Renal cortical epithelial cell (primary cell): ENCODE results near the gene HAUS3. TPM values are rescaled to one million over a fixed set of nuclear protein-coding genes. Genes with fewer than 3 reads are reported as not detected.
"Not testable (repeated sequence)": the region's sequence is repeated elsewhere in the genome, so short reads cannot be mapped to it uniquely, and the experiment has no call there.

Source experiments
- DNase-seq: peaks from one replicate; pipeline ENCODE4 v3.0.0-alpha.2; 2011; ENCODE audit warnings: low read depth
- total RNA-seq: library from RNA; depleted of rRNA; stranded (reverse); fragments of >200 nt; gene quantifications from 2 replicates; pipeline ENCODE4 v1.2.3, GENCODE V29; 2014

HAUS3 gene
- total RNA-seq, 1 donor from 2014 or later: 12.6 TPM

- DNase-seq: no peak
Measured at GRCh38 chr4:2275546-2276251, 33.8 kb upstream of the HAUS3 start.

GRCh38 chr4:2275044-2275397 is 33.1 kb upstream of the HAUS3 start:
- DNase-seq: not testable (repeated sequence)

- no peak for DNase-seq
Measured at GRCh38 chr4:2274320-2275043, 32.6 kb upstream of the HAUS3 start.

- no peak for DNase-seq
Measured at GRCh38 chr4:2273657-2274319, 31.9 kb upstream of the HAUS3 start.

- DNase-seq: no peak
Measured at GRCh38 chr4:2273221-2273620, 31.3 kb upstream of the HAUS3 start.

- DNase-seq: no peak
Measured at GRCh38 chr4:2272828-2273120, 30.9 kb upstream of the HAUS3 start.

GRCh38 chr4:2272026-2272827 is 30.3 kb upstream of the HAUS3 start:
- no peak for DNase-seq

- no peak for DNase-seq
Measured at GRCh38 chr4:2271279-2272025, 29.5 kb upstream of the HAUS3 start.

GRCh38 chr4:2270341-2271165 is 28.6 kb upstream of the HAUS3 start:
- DNase-seq: no peak

- no peak for DNase-seq
Measured at GRCh38 chr4:2269618-2270163, 27.8 kb upstream of the HAUS3 start.

- no peak for DNase-seq
Measured at GRCh38 chr4:2269206-2269531, 27.2 kb upstream of the HAUS3 start.

GRCh38 chr4:2268357-2269205 is 26.7 kb upstream of the HAUS3 start:
- no peak for DNase-seq

GRCh38 chr4:2267841-2268240 is 25.9 kb upstream of the HAUS3 start:
- DNase-seq: no peak

- no peak for DNase-seq
Measured at GRCh38 chr4:2267320-2267811, 25.4 kb upstream of the HAUS3 start.

GRCh38 chr4:2266821-2267220 is 24.9 kb upstream of the HAUS3 start:
- no peak for DNase-seq

- no peak for DNase-seq
Measured at GRCh38 chr4:2266181-2266580, 24.3 kb upstream of the HAUS3 start.

- no peak for DNase-seq
Measured at GRCh38 chr4:2265113-2266110, 23.5 kb upstream of the HAUS3 start.

GRCh38 chr4:2264481-2265041 is 22.6 kb upstream of the HAUS3 start:
- DNase-seq: no peak
